Measurements from ENCODE around the gene VTN.

The VTN gene

DNA sequence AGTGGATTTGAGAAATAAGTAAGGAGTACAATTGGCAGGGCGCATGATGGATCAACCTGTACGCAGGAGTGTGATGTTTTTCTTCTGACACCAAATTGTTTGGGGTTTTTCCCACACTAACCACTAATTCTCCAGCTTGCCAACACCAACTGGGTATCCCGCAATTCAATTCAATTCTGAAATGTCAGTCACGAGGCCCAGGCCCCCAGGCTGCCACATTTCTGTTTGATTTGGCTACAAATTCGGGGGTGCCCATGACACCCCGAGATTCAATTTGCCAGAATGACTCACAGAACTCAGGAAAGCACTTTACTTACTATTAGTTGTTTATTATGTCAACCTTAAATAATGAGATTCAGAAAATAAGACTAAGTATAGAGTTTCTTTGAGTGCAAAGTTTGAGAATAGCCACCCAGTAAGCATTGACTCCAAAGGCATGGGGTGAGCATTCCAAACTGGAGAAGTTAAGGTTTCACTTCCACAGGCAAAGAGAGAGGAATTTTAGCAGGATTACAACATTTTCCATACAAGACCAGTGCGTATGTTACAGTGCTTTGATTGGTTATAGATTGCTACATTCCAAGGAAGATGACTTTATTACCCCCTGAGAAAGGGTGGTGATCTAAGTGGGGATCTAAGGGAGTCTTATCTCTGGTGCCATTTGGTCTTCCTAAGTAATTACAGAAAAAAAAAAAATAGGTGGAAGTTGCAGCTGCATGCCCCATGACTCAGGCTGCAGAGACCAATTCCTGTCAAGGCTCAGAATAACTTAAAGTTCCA, 24.4 kb upstream of the VTN start:
- DNase-seq, result no peak

DNA sequence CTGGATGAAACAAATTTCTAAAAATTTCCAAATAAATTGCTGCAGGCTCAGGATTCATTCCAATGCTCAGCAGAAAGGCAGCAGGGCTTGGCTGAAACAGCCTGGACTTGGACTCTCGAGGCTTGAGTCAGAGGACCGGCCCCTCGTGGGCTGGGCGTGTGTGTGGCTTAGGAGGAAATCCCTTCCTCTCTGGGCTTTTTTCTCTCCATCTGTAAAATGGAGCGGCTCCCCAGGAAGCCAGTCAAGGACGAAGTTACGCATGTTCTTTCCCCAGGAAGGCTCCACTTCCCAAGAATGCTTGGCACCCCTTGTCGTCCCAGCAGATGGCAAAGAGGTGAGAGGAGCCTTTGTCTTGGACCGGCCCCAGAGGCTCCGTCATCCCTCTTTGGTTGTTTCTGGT, 22.4 kb upstream of the VTN start:
- no peak for DNase-seq

DNA sequence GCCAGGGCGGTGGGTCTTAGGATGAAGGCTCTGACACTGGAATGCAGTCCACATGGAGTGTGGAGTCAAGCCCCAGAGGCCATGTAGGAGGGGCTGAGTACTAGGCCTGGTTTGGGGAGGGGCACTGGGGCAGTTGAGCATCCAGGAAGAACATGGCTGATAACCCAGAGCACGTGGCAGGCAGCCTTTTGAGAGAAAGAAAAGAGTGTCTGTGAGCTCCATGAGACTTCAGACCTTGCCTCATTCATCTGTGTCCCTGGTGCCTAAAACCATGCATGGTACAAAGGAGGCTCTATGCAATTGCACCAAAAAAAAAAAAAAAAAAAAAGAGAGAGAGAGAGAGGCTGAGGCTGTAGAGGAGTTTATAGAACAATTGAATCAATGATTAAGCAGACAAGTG, 21.3 kb upstream of the VTN start:
- no peak for DNase-seq

DNA sequence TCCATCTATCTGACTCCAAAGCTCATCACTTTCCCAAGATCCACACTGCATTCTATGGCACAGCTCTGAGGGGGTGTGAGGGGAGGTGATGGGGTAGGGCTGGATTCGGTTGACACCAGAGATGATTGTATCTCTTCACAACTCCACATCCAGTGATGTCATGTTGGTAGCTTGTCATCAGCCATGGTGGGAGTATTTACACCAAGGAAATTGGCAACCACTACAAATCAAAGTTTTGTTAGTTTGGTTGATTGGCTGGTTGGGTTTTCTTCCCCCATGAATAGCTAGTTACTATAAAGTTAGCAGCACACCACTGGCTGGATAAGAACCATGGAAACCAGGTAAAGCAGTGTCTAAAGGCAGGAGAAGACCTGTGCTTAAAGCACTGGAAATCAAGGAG, 20.9 kb upstream of the VTN start:
- DNase-seq, result no peak

DNA sequence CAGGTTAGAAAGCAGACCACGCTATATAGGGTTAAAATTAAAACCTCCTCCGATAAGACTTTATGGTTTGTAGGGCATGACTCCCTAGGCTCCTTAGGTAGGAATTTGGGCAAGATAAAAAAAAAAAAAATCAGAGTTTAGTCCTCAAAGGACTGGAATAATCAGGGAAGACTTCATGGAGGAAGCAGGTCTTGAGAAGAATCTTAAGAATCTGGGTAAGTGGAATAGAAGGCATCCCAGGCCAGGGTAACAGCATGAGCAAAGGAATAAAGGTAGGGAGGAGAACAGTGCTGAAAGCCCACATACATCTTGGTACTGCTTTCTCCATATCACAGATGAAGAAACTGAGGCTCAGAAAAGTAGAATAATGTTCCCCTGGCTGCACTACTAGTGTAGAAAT, 20.5 kb upstream of the VTN start:
- DNase-seq, result no peak

DNA sequence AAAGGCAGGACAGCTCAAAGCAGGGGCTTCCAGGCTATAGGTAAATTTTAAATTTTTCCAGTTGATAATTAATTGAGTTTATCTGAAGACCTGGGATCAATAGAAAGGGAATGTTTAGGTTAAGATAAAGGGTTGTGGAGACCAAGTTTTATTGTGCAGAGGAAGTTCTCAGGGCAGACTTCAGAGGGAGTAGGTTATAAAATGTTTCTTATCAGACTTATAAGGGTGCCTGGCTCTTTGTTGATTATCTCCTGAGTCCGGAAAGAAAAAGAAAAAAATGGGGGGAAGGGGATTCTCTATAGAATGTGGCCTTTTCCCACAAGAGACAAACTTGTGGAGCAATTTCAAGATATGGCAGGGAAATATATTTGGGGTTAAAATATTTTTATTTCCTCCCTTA, 20.0 kb upstream of the VTN start:
- no peak for DNase-seq

DNA sequence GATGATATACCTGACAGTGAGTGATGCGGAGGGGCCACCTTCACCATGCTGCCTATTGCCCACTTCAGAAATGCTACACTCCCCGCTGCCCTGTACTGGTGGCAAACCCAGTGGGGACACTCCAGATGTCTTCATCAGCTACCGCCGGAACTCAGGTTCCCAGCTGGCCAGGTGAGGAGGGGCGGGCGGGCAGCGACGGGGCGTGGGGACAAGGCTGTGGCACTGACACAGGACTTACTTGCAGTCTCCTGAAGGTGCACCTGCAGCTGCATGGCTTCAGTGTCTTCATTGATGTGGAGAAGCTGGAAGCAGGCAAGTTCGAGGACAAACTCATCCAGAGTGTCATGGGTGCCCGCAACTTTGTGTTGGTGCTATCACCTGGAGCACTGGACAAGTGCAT, 18.0 kb upstream of the VTN start:
- DNase-seq, result no peak

DNA sequence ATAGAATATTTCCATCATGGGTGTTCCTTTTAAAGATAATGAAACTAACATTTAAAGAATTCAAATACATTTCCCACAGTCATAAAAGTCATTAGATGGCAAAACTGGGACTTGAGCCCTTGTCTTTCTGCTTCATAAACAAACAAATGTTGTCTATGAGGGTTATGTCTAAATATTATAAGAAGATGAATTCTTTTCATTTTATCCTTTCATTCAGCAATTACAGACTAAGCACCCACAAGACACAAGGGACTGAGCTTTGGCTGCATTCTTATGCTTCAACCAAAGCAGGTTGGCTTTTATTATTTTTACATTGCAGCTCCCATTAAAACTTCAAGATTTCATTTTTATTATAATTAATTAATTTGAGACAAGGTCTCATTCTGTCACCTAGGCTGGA, 16.3 kb upstream of the VTN start:
- no peak for DNase-seq

DNA sequence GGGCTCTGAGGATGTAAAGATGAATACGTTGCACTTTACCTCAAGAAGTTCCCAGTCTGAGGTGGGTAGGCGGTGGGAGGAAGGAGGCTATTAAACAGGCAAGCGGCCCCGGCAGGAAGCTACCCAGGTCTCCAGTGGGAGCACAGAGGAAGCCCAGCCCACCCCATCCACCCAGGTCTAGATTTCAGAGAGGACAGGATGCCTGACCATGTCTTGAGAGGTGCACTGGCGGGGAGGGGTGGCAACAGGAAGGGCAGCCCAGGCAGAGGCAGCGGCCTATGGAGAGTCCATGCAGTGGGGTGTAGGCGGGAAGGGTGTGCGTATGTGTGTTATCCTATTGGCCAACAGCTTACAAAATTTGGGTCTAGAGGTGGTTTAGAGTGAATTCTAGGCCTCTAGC, 15.3 kb upstream of the VTN start:
- no peak for DNase-seq

DNA sequence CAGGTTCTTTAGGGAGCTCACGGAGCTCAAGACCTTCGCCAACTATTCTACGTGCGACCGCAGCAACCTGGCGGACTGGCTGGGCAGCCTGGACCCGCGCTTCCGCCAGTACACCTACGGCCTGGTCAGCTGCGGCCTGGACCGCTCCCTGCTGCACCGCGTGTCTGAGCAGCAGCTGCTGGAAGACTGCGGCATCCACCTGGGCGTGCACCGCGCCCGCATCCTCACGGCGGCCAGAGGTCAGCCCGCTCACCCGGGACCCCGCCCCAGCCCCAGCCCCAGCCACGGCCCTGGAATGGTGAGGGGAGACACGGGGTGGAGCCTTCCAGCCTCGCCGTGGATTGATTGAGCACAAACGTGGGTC, 14.9 kb upstream of the VTN start:
- DNase-seq, result no peak

DNA sequence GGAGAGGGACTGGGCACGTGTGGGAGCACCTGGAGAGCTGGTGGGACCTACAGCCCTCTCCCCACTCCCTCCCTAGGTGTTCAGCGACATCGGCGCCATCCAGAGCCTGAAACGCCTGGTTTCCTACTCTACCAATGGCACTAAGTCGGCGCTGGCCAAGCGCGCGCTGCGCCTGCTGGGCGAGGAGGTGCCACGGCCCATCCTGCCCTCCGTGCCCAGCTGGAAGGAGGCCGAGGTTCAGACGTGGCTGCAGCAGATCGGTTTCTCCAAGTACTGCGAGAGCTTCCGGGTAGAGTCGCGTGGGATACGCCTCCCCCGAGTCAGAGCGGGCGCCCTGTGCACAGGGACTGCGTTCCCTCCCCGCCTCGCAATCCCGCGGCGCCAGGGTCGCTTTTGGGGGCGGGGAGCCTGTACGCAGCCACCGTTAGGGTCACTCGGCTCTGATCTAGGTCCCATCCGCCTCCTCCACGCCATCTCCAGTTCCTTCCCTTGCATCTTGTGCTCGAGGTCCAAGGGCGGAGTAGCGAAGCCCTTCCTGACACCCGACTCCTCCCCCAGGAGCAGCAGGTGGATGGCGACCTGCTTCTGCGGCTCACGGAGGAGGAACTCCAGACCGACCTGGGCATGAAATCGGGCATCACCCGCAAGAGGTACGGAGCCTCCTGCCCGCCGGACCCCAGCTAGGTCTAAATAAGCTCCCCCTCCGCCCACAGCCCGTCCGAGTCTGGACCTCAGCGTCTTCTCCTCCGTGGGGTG, 14.4 kb upstream of the VTN start:
- DNase-seq, result no peak

DNA sequence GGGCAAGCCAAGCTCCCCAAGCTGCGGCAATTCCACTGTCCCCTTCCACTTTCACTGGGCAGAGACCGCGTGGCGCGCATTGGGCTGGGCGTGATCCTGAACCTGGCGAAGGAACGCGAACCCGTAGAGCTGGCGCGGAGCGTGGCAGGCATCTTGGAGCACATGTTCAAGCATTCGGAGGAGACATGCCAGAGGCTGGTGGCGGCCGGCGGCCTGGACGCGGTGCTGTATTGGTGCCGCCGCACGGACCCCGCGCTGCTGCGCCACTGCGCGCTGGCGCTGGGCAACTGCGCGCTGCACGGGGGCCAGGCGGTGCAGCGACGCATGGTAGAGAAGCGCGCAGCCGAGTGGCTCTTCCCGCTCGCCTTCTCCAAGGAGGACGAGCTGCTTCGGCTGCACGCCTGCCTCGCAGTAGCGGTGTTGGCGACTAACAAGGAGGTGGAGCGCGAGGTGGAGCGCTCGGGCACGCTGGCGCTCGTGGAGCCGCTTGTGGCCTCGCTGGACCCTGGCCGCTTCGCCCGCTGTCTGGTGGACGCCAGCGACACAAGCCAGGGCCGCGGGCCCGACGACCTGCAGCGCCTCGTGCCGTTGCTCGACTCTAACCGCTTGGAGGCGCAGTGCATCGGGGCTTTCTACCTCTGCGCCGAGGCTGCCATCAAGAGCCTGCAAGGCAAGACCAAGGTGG, 11.2 kb upstream of the VTN start:
- no peak for DNase-seq

DNA sequence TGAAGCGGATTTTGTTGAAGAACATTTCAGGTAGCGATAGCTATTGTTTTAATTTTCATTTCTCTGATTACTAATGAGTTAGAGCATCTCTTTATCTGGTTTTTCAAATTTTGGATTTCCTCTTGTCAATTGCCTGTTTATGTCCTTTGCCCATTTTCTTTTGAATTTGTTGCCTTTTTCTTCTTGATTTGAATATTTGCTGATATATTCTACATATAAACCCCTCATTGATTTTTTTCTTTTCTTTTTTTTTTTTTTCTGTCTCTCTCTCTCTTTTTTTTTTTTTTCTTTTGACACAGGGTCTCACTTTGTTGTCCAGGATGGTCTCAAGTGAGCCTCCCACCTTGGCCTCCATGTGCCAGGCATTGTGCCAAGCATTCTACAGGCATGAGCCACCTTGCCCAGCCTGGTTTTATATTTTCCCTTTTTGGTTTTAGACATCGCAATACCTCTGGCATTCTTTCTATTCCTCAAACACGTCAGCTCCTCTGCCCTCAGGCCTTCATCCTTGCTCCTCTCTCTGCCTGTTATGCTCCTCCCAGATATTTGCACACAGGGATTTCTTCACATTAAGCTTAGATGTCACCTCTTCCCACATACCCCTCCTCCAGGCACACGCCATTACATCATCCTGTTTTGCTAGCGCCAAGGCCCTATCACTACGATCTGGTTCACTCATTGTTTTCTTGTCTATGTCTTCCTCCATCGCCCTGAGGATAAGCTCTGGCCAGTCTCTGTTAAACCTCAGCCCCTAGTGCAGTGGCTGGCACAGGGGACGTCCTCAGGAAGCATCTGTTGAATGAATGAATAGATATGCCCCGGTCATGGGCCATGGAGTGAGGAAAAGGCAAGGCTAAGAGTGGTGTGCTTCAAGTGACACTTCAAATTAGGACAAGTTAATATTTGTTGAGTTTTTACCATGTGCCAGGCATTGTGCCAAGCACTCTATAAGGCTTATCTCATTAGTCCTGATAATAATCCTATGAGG, 10.0 kb upstream of the VTN start:
- DNase-seq, result no peak

DNA sequence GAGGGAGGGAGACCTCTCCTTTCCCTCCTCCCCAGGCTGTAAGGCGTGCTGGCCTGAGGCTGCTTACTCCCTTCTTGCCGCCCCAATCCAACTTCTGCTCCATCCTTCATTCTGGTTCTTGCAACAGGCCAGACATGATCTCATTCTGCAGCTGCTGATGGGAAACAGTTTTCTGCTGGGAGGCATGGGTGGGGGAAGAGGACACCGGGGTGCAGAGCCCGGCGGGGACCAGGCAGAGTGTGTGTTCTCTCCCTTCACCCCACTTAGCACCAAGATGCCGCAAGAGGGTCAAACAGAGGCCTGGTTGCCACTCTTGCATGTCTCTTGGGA, 2.8 kb upstream of the VTN start:
- DNase-seq, result no peak

DNA sequence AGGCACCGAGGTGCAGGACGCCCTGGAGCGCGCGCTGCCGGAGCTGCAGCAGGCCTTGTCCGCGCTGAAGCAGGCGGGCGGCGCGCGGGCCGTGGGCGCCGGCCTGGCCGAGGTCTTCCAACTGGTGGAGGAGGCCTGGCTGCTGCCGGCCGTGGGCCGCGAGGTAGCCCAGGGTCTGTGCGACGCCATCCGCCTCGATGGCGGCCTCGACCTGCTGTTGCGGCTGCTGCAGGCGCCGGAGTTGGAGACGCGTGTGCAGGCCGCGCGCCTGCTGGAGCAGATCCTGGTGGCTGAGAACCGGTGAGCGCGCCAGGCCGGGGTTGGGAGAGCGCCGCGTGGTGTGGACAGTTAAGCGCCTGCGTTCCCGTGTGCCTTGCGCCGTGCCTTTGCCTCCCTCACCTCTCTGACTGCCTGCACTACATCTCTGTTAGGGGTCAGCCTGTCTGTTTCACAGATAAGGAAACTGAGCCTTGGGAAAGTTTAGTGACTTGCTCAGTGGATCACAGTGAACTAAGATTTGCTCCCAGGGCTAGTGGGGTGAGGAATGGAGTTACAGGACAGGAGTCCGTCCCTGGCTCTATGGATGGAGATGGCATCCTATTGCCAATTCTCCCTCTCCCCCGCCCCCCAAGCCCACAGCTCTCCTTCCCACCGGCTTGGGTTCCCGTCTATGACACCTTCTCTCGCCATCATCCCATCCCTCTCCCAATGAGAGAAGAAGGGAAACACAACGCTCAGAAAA, 2.3 kb upstream of the VTN start:
- peak; percentile 35 for DNase-seq

DNA sequence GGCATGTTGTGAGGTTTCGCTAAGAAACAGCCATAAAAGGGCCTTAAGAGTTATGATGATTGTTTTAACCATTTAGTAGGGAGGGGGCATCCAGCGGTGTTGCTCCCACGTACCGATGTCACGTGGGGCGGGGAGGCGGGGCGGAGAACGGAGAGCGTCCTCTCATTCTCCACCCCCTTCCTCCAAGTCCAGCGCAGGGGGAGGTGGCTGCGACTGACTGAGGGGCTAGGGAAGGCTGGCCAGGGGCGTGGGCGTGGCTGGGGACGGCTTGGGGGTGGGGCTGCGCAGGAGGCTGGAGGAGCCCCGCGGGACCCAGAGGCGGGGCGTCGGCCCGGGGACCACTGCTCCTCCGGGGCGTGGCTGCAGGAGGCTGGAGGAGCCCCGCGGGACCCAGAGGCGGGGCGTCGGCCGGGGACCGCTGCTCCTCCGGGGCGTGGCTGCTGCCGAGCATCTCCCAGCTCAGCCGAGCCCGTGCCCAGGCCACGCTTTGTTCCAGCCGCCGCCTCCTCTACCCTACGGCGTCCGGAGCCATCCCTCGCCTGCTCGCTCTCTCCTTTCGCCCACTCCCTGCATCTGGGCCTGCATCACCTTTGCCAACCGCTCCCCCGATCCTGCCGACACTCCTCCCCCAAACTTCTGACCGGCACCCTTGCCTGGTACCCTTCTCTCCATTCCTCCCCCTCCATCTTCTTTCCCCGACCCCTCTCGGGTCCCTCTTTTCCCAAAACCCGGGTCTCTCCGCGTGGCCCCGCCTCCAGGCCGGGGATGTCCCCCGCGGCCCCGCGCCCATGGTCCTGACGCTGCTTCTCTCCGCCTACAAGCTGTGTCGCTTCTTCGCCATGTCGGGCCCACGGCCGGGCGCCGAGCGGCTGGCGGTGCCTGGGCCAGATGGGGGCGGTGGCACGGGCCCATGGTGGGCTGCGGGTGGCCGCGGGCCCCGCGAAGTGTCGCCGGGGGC, 1.4 kb upstream of the VTN start, which contains the start of gene SARM1:
Gene SARM1 (plus strand): TSS at position 450 of the 958 bp plus-strand sequence. CDS start 339 bp downstream, at position 789.
- DNase-seq, result peak; percentile 85

DNA sequence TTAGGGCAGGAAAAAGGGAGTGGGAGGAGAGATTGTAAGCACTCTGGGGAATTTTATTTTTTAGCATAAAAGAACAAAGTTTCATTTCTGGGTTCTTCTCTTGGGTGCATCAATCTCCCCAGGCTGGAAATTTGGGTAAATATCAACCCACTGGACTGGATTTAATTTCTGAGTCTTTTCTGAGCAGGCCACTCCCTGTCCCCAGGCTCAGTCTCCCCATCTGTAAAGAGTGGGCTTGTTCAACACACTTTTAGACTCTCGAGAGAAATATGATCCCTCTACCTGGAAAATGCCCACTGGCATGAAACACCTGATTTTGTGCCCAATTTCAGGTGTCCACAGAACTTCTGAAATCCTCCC, 617 bp upstream of the VTN start:
- DNase-seq, result no peak

DNA sequence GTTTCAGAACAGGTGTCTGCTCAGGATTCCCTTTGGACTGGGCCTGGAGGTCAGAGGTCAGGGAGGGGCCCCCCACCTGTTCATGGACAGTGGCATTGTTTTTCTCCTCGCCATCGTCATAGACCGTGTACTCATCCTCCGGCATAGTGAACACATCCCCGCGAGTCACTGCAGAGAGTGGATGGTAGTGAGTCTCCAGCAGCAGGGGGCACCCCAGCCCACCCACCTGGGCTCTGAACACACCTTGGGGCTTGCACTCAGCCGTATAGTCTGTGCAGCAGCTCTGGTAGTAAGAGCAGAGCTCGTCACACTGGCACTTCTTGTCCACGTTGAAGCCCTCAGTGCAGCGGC, 448 bp downstream of the VTN start:
- no peak for DNase-seq

DNA sequence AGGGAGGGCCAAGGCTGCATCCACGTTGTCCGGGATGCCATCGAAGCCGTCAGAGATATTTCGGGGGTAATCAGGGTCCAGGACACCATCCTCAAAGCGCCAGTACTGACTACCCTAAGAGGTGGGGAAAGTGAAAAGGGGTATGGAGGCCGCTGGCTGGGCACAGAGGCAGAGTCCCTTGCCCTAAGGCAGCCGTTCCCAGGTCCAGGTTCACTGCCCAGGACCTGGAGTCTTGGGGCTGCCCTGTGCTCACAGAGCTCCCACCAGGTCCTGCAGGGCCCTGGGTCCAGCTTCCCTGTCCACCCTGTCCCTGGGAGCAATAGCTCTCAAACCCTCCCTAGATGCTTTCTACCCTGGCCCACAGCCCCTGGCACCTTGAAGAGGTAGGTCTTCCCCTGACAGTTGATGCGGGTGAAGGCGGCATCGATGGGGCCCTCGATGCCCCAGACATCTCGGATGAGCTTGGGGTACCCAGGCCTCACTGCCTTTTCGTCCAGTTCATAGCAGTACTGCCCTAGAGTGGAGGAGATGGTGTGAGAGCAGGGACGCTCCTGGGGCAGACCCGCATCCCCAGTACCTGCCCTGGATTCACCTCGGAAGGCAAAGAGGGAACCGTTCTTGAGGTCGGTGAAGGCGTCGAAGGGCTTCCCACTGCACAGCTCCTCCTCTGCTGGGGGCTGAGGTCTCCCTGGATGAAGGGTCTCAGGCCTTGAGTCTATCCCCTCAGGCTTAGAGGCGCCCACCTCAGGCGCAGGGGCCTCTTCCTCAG, 1.0 kb downstream of the VTN start:
- DNase-seq, result no peak

DNA sequence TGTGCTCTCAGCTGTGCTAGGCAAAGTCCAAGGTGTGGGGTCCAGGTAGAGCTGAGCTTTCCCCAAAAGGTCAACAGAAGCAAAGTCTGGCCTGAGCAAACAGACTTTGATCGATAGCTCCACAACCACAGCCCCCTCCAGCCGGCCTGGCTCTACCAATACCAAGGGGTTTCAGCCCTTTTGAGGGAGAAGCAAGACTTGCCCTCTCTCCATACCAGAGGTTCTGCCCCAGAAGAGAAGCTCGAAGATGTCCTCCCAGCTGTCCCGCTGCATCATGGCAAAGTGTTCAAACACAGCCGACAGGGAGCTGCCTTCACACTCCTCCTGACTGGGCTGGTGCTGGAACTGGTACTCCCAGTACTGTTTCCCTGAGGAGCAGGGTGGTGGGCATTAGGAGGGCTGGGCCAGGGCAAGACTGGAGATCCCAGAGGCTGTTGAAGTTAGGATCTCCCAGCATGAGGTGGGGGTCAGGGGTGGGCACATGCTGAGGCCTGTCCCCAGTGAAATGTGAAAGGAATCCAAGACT, 1.7 kb downstream of the VTN start:
- DNase-seq, result no peak

Measured in NCI-H1092 treated with DMSO at 0.1 percent for 48 hours (cell line).